Vagina (tissue), 2 donors: ENCODE measurements around the gene HAUS7.

Experiments
- CTCF ChIP-seq, 3 experiments: fragments of 450-650 bp in 2 of 3; fragments of 200-600 bp in 1 of 3; sonication (generic) in 1 of 3; IDR thresholded peaks; one replicate each; pipeline ENCODE4 v1.5.1; 2017 to 2019; ENCODE audit warnings: antibody characterized with exemption in 3 of 3, mild to moderate bottlenecking in 2 of 3, moderate library complexity in 2 of 3
- POLR2A ChIP-seq, 2 donors: fragments of 450-650 bp; IDR thresholded peaks; one replicate each; pipeline ENCODE4 v1.6.1; 2017; ENCODE audit warnings: antibody characterized with exemption in 2 of 2, mild to moderate bottlenecking in 2 of 2, moderate library complexity in 2 of 2

- TF ChIP-seq CTCF (IDR thresholded peaks at IDR 0.05) (no peak), POLR2A (IDR thresholded peaks at IDR 0.05) (no peak)
Observed at GRCh38 chrX:153426204-153426603, 44.2 kb downstream of the HAUS7 start.
